Colonic mucosa (tissue), 4 donors: ENCODE data around the gene PAGE2B. TPM values are rescaled to one million over a fixed set of nuclear protein-coding genes. Genes with fewer than 3 reads are reported as not detected.
"Not testable (repeated sequence)": the region's sequence is repeated elsewhere in the genome, so short reads cannot be mapped to it uniquely, and the experiment has no call there.

Experiments
- DNase-seq: peaks from one replicate; pipeline ENCODE4 v3.0.0-alpha.2; 2020
- H3K27ac ChIP-seq: fragments of 200-600 bp; one replicate; pipeline ENCODE4 v1.8.0; 2021
- H3K27me3 ChIP-seq: fragments of 200-600 bp; one replicate; pipeline ENCODE4 v1.8.0; 2021
- H3K36me3 ChIP-seq: fragments of 200-600 bp; one replicate; pipeline ENCODE4 v1.8.0; 2021
- H3K4me1 ChIP-seq: fragments of 200-600 bp; one replicate; pipeline ENCODE4 v1.8.0; 2021; ENCODE audit warnings: mild to moderate bottlenecking
- H3K4me3 ChIP-seq: fragments of 200-600 bp; one replicate; pipeline ENCODE4 v1.8.0; 2021
- H3K9ac ChIP-seq, 2 donors: one replicate each; pipeline ENCODE4 v1.7.0; 2013; ENCODE audit warnings: control low read depth in 2 of 2, low read depth in 2 of 2, low read length in 2 of 2
- H3K9me3 ChIP-seq: fragments of 200-600 bp; one replicate; pipeline ENCODE4 v1.8.0; 2021
- CTCF ChIP-seq: fragments of 200-600 bp; IDR thresholded peaks from one replicate; pipeline ENCODE4 v1.8.0; 2022; ENCODE audit warnings: antibody characterized with exemption, mild to moderate bottlenecking
- intact Hi-C: fragments of 100-400 bp; cut with DNase I; formaldehyde crosslinking; loops from one replicate; pipeline ENCODE4 v1.14.1; 2022
- total RNA-seq, 2 donors: library from RNA; stranded (reverse); fragmentation: NEBNext Ultra II Directional in 1 of 2; extraction: Animal tissue kit (Norgen Biotek cat#: 25700) in 1 of 2; gene quantifications; one replicate each; pipeline ENCODE4 v1.2.1, GENCODE V29; 2021
- donor health status: healthy.
- donor health status: DM: no; HTN: no; CAD: no.
- donor health status: DM: no; HTN: no; CAD: no.

The PAGE2B gene
- total RNA-seq, 2 donors from 2014 or later: not detected

GRCh38 chrX:55029291-55029690 is 45.5 kb upstream of the PAGE2B start:
- TF ChIP-seq CTCF: no peak
- H3K4me1 ChIP-seq: no peaks in the 10 kb centered on the region
- no peak overlapping the region for H3K4me3 ChIP-seq
- H3K9ac ChIP-seq: no peak overlapping the region
- DNase-seq: no peak
- no peaks in the 10 kb centered on the region for H3K27me3 ChIP-seq
- no peak overlapping the region for H3K27ac ChIP-seq
- no peaks in the 10 kb centered on the region for H3K36me3 ChIP-seq
- intact Hi-C loops: no loop called here
- no peaks in the 10 kb centered on the region for H3K9me3 ChIP-seq

- Histone ChIP-seq H3K4me3 (no peak within 1 kb of the TSS), H3K4me1 (no peaks in the 10 kb centered on the region), H3K9ac (no peak within 1 kb of the TSS), H3K27ac (no peak within 1 kb of the TSS), H3K36me3 (no peaks in the 10 kb centered on the region), H3K27me3 (no peaks in the 10 kb centered on the region), H3K9me3 (no peaks in the 10 kb centered on the region)
- TF ChIP-seq CTCF: no peak
- DNase-seq: no peak
- intact Hi-C loops: no loop called here
These were observed 44.3 kb upstream of the PAGE2B start, which contains the start of gene ALAS2 for GRCh38 chrX:55030271-55031205. Gene ALAS2, minus strand, starts transcription at chrX:55030977. Its CDS starts 4,977 bp downstream, at chrX:55026000.

GRCh38 chrX:55033429-55033828 is 41.4 kb upstream of the PAGE2B start:
- no peak overlapping the region for H3K4me3 ChIP-seq
- H3K4me1 ChIP-seq: no peaks in the 10 kb centered on the region
- H3K9me3 ChIP-seq: no peaks in the 10 kb centered on the region
- no peak overlapping the region for H3K27ac ChIP-seq
- H3K9ac ChIP-seq: no peak overlapping the region
- no peak for DNase-seq
- intact Hi-C loops: no loop called here
- TF ChIP-seq CTCF: no peak
- no peaks in the 10 kb centered on the region for H3K27me3 ChIP-seq
- H3K36me3 ChIP-seq: no peaks in the 10 kb centered on the region

GRCh38 chrX:55039471-55039870 is 35.4 kb upstream of the PAGE2B start:
- no peak for DNase-seq
- Histone ChIP-seq H3K9me3 (no peaks in the 10 kb centered on the region), H3K27ac (no peak overlapping the region), H3K4me3 (no peak overlapping the region), H3K27me3 (no peaks in the 10 kb centered on the region), H3K36me3 (no peaks in the 10 kb centered on the region), H3K4me1 (no peaks in the 10 kb centered on the region), H3K9ac (no peak overlapping the region)
- no peak for TF ChIP-seq CTCF
- intact Hi-C loops: no loop called here

GRCh38 chrX:55041514-55041913 is 33.3 kb upstream of the PAGE2B start:
- intact Hi-C loops: no loop called here
- no peaks in the 10 kb centered on the region for H3K9me3 ChIP-seq
- no peaks in the 10 kb centered on the region for H3K36me3 ChIP-seq
- no peaks in the 10 kb centered on the region for H3K27me3 ChIP-seq
- no peaks in the 10 kb centered on the region for H3K4me1 ChIP-seq
- TF ChIP-seq CTCF: no peak
- no peak overlapping the region for H3K4me3 ChIP-seq
- DNase-seq: no peak
- no peak overlapping the region for H3K9ac ChIP-seq
- H3K27ac ChIP-seq: no peak overlapping the region

- H3K9me3 ChIP-seq, intact Hi-C loops, H3K27me3 ChIP-seq, H3K27ac ChIP-seq, H3K9ac ChIP-seq, H3K36me3 ChIP-seq, DNase-seq, H3K4me3 ChIP-seq, H3K4me1 ChIP-seq: not testable (repeated sequence)
These were observed 24.2 kb upstream of the PAGE2B start for GRCh38 chrX:55050599-55050998.
